Measurements from ENCODE around the gene LCN9.

LCN9 gene

DNA sequence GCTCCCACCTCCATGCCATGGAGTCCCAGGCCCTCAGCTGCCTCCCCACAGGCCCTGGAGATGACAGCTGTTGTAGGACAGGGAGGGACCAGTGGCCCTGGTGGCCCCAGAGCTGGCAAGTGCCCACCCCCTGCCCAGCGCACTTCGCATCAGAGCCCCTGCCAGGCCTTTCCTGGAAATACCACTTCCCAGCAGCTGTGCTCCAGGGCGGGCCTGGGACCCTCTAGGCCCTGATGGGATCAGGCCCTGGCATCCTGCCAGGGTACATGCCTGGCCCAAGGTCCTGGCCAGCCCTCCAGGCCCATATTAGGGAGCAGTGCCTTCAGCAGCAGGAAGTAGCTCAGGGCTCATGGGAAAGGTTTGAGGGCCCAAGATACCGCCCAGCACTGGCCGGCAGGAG lies 41.4 kb downstream of the LCN9 start:
- Mint-ChIP-seq H3K9me3 (no peaks in the 10 kb centered on the region), H3K27me3 (peaks cover 12 to 35% of the 10 kb centered on the region in 2 donors), H3K4me3 (no peak overlapping the region), H3K36me3 (no peaks in the 10 kb centered on the region), H3K27ac (no peak overlapping the region), H3K4me1 (no peaks in the 10 kb centered on the region)
- DNase-seq, result no peak
- no peak for ATAC-seq (replicated peaks)

DNA sequence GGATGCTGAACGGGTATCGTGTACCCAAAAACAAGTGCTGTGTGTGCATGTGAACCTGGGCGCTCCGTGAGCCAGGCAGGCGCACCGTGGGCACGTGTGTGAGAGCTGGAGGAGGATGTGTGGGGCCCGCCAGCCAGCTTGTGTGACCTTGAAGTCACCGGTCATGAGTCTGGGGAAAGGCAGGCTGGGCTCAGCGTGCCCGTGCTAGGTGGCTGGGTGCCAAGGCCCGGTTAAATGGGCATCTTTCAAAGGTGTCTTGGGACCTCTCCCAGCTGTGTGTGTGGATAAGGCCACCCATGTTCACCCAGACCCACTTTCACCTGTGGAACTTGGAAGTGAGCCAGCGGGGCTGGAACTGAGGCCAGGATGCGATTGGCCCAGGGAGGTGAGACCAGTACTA lies 42.3 kb downstream of the LCN9 start:
- no peak for ATAC-seq (replicated peaks)
- Mint-ChIP-seq H3K4me3 (no peak overlapping the region), H3K27ac (peak overlapping the region; percentile 34), H3K36me3 (no peaks in the 10 kb centered on the region), H3K4me1 (no peaks in the 10 kb centered on the region), H3K9me3 (no peaks in the 10 kb centered on the region), H3K27me3 (peaks cover 11 to 28% of the 10 kb centered on the region in 2 donors)
- no peak for DNase-seq

DNA sequence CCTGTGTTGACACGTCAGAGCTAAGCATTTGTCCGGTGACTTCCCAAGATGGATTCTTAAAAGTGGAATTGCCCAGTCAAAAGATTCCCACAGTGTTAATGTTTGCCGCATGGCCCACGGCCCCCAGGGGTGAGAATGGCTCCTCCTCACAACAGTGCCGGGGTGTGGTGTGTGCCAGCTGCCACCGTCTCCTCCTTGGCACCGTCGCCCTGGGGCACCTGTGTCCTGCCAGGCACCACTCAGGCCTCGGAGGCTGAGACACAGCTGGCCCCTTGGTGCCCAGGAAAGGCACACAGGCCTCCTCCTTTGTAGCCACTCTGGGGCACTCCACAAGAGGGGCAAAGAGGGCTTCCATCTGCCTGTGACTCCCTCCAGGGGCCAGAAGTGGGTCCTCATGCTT lies 43.2 kb downstream of the LCN9 start:
- ATAC-seq (replicated peaks) (no peak), DNase-seq (no peak)
- no peaks in the 10 kb centered on the region for H3K9me3 Mint-ChIP-seq
- no peak overlapping the region for H3K27ac Mint-ChIP-seq
- no peak overlapping the region for H3K4me3 Mint-ChIP-seq
- no peaks in the 10 kb centered on the region for H3K36me3 Mint-ChIP-seq
- no peaks in the 10 kb centered on the region for H3K4me1 Mint-ChIP-seq
- H3K27me3 Mint-ChIP-seq, result peaks cover 8 to 23% of the 10 kb centered on the region in 2 donors

DNA sequence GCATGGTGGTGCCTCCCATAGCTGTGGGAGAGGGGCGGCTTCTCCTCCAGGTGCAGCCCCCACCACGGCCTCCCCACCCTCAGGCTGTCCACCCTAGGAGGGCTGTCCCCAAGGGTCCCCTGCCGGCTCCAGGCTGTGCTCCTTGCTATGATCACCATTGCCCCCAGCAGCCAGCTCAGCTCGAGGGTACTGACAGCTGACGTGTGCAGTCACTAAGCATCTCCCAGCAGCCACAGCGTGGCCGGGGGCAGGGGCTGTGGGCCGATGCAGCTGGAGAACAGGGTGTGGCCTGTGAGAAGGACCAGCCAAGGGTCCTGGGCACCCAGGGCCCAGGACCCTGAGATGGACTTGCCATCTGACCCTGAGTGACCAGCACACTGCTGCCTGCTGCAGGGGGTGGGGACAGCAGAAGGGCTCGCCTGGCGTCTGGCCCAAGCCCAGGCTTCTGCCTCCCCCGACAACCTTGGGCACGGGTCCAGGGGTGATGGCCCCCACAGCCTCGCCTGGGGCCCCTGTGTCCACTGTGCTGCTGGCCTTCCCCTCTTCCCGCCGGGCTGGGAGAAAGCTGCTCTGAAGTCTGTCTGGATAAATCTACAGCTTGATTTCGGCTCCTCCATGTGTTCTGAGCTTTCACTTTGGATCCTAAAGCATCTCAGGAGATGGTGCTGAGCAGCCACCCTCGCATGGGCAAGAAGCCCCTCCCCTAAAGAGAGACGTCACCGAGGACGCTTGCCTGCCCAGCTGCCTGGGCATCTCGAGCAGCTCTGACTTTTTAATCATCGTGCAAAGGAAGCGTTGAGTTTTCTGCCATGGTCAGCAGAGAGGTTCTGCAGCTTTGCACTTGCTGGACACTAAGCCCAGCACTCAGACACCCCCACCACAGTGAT lies 44.4 kb downstream of the LCN9 start:
- Mint-ChIP-seq H3K36me3 (no peaks in the 10 kb centered on the region), H3K4me3 (no peak overlapping the region), H3K9me3 (no peaks in the 10 kb centered on the region), H3K4me1 (no peaks in the 10 kb centered on the region), H3K27ac (no peak overlapping the region), H3K27me3 (peaks cover 14 to 29% of the 10 kb centered on the region in 2 donors)
- no peak for DNase-seq
- ATAC-seq (replicated peaks), result no peak

DNA sequence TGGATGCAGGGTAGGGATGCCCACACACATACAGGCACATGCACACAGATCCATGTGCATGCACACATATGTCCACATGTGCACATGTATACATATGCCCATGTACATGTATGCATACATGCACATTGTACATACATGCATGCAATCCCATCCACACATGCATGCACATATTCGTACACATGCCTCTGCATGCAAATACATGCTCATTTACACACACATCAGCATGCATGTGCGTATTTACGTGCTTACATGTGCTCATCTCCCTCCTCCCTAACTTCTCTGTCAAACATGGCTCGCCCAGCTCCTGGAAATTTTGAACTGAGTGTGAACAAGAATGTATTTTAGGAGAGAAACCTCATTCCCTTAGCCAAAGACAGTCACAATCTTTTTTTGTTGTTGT lies 45.1 kb downstream of the LCN9 start:
- Mint-ChIP-seq H3K27ac (no peak overlapping the region), H3K4me3 (no peak overlapping the region), H3K9me3 (no peaks in the 10 kb centered on the region), H3K36me3 (no peaks in the 10 kb centered on the region), H3K4me1 (no peaks in the 10 kb centered on the region), H3K27me3 (peaks cover 17 to 29% of the 10 kb centered on the region in 2 donors)
- no peak for DNase-seq
- ATAC-seq (replicated peaks), result no peak

DNA sequence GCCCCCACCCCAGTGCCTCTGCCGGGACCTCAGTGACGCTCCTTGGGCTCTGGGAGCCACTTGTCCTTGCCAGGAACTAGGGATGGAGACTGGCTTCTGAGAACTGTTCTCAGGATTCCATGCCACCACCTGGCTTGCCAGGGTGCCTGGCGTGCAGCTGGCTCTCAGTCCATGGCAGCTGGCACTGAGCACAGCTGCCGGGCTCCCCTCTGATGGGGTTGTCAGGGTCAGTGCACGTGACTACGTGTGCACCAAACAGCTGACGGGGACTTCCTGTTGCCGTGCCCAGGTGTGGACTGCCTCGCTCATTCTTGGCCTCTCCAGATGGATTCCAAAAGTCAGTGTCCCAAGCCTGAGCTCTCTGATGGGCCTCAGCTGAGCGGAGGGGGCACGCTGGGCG lies 48.3 kb downstream of the LCN9 start:
- H3K4me3 Mint-ChIP-seq, result no peak overlapping the region
- H3K27ac Mint-ChIP-seq, result no peak overlapping the region
- DNase-seq, result no peak
- ATAC-seq (replicated peaks), result no peak
- no peaks in the 10 kb centered on the region for H3K9me3 Mint-ChIP-seq
- H3K27me3 Mint-ChIP-seq, result peaks cover 33 to 41% of the 10 kb centered on the region in 2 donors
- no peaks in the 10 kb centered on the region for H3K36me3 Mint-ChIP-seq
- no peaks in the 10 kb centered on the region for H3K4me1 Mint-ChIP-seq

DNA sequence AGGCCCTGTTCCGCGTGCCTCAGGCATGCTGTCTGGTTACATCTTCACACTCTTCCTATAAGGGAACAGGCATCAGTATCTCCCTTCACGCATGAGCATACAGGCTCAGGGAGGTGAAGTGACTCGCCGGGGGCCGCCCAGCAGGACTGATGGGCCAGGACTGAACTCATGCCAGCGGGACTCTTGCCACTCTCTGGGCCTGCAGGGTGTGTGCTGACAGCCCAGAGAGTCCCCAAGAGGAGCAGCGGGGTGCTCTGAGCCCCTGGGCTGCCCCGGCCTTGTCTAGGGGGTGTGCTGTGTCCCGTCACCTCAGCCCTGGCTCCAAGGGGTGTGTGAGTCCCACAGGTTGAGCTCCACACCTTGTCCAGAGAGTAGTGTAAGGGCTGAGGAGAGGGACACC lies 48.8 kb downstream of the LCN9 start:
- Mint-ChIP-seq H3K36me3 (no peaks in the 10 kb centered on the region), H3K4me1 (no peaks in the 10 kb centered on the region), H3K27me3 (peaks cover 38 to 46% of the 10 kb centered on the region in 2 donors), H3K27ac (no peak overlapping the region), H3K4me3 (no peak overlapping the region), H3K9me3 (no peaks in the 10 kb centered on the region)
- ATAC-seq (replicated peaks) (no peak), DNase-seq (no peak)

DNA sequence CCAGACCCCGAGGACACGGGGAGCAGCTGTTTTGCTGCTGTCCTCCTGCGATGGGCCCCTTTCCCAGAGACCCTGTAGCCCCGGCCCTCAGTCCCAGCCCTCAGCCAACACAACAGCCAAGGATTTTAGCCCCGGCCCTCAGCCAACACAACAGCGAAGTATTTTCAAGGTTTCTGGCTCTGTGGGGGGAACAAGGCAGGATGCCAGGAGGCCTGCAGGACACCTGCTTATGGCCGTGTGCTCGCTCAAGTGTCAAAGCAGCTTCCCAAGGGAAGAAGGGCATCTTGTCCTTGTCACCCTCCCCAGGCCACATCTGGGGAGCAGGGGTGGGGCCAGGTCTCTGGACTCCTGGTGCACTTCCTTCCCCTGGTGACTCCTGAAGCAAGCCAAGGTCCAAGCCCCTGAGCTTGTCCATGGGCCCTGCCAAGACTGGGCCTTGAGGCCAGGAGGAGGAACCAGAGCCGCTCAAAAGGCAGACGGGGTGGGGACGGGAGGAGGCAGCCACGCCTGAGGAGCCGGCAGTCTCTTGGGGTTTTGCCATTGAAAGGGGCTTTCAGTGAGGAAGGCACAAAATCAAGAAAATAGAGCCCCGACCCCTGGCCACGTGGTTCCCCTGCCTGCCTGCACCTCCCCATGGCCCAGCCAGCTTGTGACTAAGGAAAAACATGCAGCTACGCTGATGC lies 49.6 kb downstream of the LCN9 start:
- Mint-ChIP-seq H3K4me1 (no peaks in the 10 kb centered on the region), H3K27me3 (peaks cover 43 to 53% of the 10 kb centered on the region in 2 donors), H3K9me3 (no peaks in the 10 kb centered on the region), H3K36me3 (no peaks in the 10 kb centered on the region), H3K4me3 (no peak overlapping the region), H3K27ac (no peak overlapping the region)
- ATAC-seq (replicated peaks) (no peak), DNase-seq (no peak)

DNA sequence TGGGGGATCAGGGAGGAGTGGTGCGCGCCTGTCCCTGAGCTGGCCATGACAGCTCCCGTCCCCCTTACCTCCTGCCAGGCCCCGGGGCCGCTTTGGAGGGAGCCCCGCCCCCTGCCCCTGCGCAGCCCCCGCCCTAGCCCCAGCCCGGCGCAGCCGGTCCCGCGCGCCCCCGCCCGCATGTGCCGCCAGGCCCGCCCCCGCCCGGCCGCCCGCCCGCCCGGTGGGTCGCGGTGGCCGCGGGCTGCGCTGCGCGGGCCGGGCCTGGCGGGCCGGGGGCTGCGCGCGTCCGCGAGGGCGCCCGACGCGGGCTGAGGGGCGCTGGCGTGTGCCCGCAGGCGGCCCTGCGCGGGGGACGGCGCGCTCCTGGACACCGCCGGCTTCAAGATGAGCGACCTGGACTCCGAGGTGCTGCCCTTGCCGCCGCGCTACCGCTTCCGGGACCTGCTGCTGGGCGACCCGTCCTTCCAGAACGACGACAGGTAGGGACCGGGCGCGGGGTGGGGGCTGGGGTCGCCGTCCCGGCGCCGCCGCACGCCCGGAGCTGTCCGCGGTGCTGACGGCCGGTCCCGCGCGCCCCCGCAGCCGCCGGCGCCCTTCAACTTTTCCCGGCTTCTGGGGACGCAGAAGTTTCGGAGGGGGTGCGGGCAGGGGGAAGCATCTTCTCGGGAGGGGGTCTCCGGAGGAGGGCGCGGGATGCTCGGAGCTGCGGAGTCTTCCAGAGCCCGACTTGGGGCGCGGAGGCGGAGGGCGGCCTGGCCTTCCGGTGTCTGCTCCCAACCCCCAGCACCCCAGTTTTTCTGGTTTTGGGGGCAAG lies 51.3 kb downstream of the LCN9 start:
- no peak overlapping the region for H3K4me3 Mint-ChIP-seq
- H3K27me3 Mint-ChIP-seq, result peaks cover 49 to 68% of the 10 kb centered on the region in 2 donors
- DNase-seq (no peak), ATAC-seq (replicated peaks) (no peak)
- no peak overlapping the region for H3K27ac Mint-ChIP-seq
- no peaks in the 10 kb centered on the region for H3K9me3 Mint-ChIP-seq
- H3K4me1 Mint-ChIP-seq, result no peaks in the 10 kb centered on the region
- H3K36me3 Mint-ChIP-seq, result no peaks in the 10 kb centered on the region

DNA sequence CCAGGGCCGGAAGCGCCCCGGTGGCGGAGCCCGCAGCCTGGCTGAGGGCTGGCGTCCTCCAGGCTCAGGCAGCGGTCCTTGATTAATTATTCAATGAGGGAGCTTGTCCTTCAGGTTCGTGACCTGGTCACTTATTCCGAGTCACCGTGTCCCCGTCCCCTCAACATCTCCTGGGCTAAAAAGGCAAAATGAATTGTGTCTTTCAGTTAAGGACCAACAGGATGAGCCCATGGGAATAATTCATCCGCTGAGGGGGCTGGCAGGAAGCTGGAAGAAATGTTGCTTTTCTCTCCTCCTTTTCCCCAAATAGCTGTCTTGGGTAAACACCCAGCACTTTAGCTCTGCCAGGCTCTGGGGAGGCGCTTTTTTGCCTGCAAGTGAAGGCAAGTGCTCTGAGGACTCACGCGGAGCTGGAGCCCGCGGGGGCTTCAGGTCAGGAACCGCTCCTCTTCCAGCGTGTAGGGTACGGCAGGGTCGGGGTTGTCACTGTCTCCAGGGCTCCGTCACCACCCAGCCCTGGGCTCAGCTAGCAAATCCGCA lies 52.0 kb downstream of the LCN9 start:
- Mint-ChIP-seq H3K27me3 (peaks cover 49 to 68% of the 10 kb centered on the region in 2 donors), H3K27ac (no peak overlapping the region)
- no peak for ATAC-seq (replicated peaks)

DNA sequence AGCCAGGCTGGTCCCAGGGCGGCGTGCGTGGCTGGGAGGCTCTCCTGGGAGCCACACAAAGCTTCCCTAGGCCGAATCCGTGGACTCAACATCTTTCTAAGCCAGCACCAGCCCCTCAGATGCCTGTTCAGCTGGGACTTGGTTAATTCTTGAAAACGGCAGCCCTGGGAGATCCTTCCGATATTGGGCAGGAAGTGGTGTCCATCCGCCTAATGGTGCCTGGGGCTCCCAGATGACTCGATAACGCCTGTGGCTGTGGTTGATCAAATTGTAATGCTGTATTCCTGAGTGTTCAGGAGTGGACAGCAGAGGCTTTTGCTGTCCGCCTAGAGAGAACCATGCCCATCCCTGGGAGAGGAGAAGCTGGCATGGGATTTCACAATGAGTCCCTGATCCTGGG lies 52.9 kb downstream of the LCN9 start:
- Mint-ChIP-seq H3K4me1 (no peaks in the 10 kb centered on the region), H3K36me3 (no peaks in the 10 kb centered on the region), H3K27me3 (peaks cover 53 to 75% of the 10 kb centered on the region in 2 donors), H3K27ac (no peak overlapping the region), H3K4me3 (no peak overlapping the region), H3K9me3 (no peaks in the 10 kb centered on the region)
- DNase-seq (no peak), ATAC-seq (replicated peaks) (no peak)

More for the DNA sequence above, 52.0 kb downstream of the LCN9 start:
- no peaks in the 10 kb centered on the region for H3K36me3 Mint-ChIP-seq
- no peak overlapping the region for H3K4me3 Mint-ChIP-seq
- no peaks in the 10 kb centered on the region for H3K9me3 Mint-ChIP-seq
- DNase-seq, result no peak
- no peaks in the 10 kb centered on the region for H3K4me1 Mint-ChIP-seq

Measured in stimulated activated naive B cell treated with anti-CD40 and anti-IgM and Interleukin-4, amounts not matched to agents 10 μg/mL and 1 μg/mL and 100 μg/mL, for 72 hours (primary cell).